ENCODE measurements around the gene MED9. TPM values are rescaled to one million over a fixed set of nuclear protein-coding genes. Genes with fewer than 3 reads are reported as not detected.

The MED9 gene
- total RNA-seq, 2 donors from 2014 or later: 4.9 to 7.8 TPM

DNA sequence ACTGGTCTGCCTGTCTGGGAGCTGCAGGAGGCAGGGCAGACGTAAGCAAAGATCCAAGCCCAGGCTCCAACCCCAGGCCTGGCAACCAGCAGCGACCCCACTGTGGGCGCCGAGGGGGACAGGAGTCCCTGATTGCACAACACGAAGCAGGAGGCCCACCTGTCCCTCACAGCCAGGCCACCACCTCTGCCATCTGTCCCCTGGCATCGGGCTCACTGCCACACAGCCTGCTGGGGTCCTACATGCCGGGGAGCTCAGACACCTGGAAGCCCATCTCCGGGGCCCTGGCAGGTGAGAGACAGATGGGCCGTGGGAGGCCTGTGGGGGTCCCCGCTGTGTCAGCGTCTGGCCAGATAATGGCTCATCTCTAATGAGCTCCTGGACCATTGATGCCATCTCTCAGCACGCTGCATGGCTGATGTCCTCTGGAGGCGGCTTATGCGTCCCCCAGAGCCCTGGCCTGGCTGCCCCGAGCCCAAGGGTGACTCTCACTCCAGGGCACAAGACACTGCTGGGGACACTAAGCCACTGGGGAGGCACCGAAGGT, 30.7 kb downstream of the MED9 start:
- TF ChIP-seq POLR2A (IDR thresholded peaks at IDR 0.05) (no peak), CTCF (IDR thresholded peaks at IDR 0.05) (no peak)
- no peaks in the 10 kb centered on the region for H3K27me3 ChIP-seq
- intact Hi-C loops (cut with DNase I): no loop called here
- H3K4me3 ChIP-seq: no peak overlapping the region
- no peaks in the 10 kb centered on the region for H3K9me3 ChIP-seq
- H3K27ac ChIP-seq: peak overlapping the region in 3 of 4 donors; percentile 50 to 71 (median 68)
- ATAC-seq (no peak), DNase-seq (peak in 1 of 4 donors; percentile 36)
- peaks cover 16% of the 10 kb centered on the region for H3K4me1 ChIP-seq
- no peaks in the 10 kb centered on the region for H3K36me3 ChIP-seq (replicated peaks in 1 of 2; ENCODE audit: insufficient read depth in 1 of 2, low read depth in 2 of 2)
- WGBS, 2 donors: 50 to 87% methylated on average over 2 to 14 of the region's 16 CpGs

- ATAC-seq (no peak), DNase-seq (no peak)
- no peaks in the 10 kb centered on the region for H3K9me3 ChIP-seq
- no peak for TF ChIP-seq POLR2A (IDR thresholded peaks at IDR 0.05)
- TF ChIP-seq CTCF (IDR thresholded peaks at IDR 0.05): no peak
- no peaks in the 10 kb centered on the region for H3K27me3 ChIP-seq
- 88% methylated on average over 10 of the region's 11 CpGs for WGBS, 2 donors
- H3K4me3 ChIP-seq: no peak overlapping the region
- intact Hi-C loops (cut with DNase I): no loop called here
- H3K36me3 ChIP-seq (replicated peaks in 1 of 2; ENCODE audit: insufficient read depth in 1 of 2, low read depth in 2 of 2): no peaks in the 10 kb centered on the region
- no peak overlapping the region for H3K27ac ChIP-seq
- peaks cover 16% of the 10 kb centered on the region for H3K4me1 ChIP-seq
Observed at GRCh38 chr17:17508019-17508535, 31.3 kb downstream of the MED9 start.

- H3K27me3 ChIP-seq: no peaks in the 10 kb centered on the region
- WGBS, 2 donors: 90 to 92% methylated on average over 32 to 33 of the region's 33 CpGs
- intact Hi-C loops (cut with DNase I): no loop called here
- ATAC-seq (no peak), DNase-seq (peak in 2 of 4 donors; percentile 2 to 11)
- H3K36me3 ChIP-seq (replicated peaks in 1 of 2; ENCODE audit: insufficient read depth in 1 of 2, low read depth in 2 of 2): no peaks in the 10 kb centered on the region
- TF ChIP-seq CTCF (IDR thresholded peaks at IDR 0.05) (no peak), POLR2A (IDR thresholded peaks at IDR 0.05) (no peak)
- no peak overlapping the region for H3K4me3 ChIP-seq
- H3K4me1 ChIP-seq: peaks cover 16% of the 10 kb centered on the region
- no peaks in the 10 kb centered on the region for H3K9me3 ChIP-seq
- H3K27ac ChIP-seq: no peak overlapping the region
Observed at GRCh38 chr17:17508646-17509591, 32.1 kb downstream of the MED9 start.

DNA sequence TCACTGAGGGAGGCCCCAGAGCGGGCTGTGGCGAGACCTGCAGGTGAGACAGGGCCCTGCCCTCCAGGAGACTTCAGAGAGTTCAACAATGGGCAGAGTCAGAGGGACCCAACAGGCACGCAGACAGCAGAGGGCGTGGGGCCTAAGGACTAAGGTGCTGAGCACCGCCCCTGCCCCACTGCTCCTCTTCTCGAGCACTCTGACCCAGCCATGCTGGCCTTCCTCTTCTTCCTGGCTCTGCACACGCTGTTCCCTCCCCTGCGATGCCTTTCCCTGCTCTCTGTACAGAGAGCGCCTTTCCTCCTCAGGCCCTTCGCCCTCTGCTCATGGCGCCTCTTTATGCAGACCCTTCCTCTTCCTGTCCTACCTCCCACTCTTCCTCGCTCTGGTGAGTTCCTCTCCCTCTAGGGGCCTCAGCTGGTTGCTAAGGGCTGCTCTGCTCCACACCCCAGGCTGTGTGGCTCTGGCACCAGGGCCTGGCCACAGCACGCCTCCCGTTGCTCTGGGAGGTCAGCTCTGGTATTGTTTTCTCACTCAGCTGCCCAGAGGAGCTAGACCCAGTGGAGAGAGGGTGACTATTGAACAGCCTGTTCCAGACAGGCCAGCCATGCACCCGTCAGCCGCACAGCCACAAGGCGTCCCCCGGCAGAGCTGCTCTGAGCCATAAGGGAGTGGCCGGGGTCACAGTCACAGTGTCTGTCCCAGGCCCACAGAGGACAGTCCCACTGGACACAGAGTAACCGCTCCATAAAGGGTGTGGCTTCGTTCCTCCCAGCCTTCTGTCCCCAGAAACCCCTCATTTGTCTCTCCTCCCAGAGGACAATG, 33.0 kb downstream of the MED9 start:
- no peak for TF ChIP-seq POLR2A (IDR thresholded peaks at IDR 0.05)
- TF ChIP-seq CTCF (IDR thresholded peaks at IDR 0.05): no peak
- DNase-seq: no peak

More for the DNA sequence above, 33.0 kb downstream of the MED9 start:
- no peak overlapping the region for H3K27ac ChIP-seq
- ATAC-seq: no peak
- intact Hi-C loops (cut with DNase I): no loop called here
- no peak overlapping the region for H3K4me3 ChIP-seq
- no peaks in the 10 kb centered on the region for H3K36me3 ChIP-seq (replicated peaks in 1 of 2; ENCODE audit: insufficient read depth in 1 of 2, low read depth in 2 of 2)
- no peaks in the 10 kb centered on the region for H3K27me3 ChIP-seq
- 91 to 93% methylated on average over 8 to 21 of the region's 21 CpGs for WGBS, 2 donors
- H3K4me1 ChIP-seq: peaks cover 16% of the 10 kb centered on the region
- H3K9me3 ChIP-seq: no peaks in the 10 kb centered on the region

Measured in body of pancreas (tissue), 4 donors.